ENCODE measurements around the gene GPR42.
"Not testable (repeated sequence)": the region's sequence is repeated elsewhere in the genome, so short reads cannot be mapped to it uniquely, and the experiment has no call there.

The GPR42 gene

DNA sequence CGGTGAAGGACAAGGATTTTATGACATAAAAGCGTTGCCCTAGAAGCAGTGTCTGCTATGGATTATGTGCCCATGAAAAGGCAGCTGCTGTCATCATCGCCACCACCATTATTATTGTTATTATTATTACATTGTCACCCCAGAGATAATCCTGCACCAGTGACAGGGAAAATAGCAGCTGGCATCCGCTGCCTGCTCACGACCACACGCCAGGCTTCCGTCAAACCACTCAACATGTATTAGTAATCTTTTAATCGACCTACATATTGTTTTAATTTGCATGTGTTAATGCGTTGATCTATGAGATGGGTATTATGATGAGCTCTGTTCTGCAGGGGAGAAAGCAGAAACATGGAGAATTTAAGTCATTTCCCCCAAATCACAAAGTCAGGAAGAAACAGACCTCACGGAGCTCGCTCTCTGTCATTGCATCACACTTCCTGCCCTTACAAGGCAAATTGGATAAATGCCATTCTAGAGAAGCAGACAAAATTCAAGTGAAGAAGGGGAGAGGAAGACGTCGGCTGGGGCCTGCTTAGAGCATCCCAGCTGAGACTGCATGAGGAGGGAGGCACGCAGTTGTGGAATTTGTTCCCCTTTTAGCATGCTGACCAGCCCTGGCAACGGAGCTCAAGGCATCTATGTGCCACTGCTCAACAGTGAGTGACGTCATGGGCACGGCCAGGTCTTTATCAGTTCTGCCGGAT, 12.8 kb upstream of the GPR42 start, which contains the start of gene FFAR3:
TSS of gene FFAR3 (plus strand) at position 594 of the 707 bp plus-strand sequence. CDS start 431 bp downstream, outside the sequence.
- Histone ChIP-seq H3K27me3 (ENCODE audit: low read depth, low read length) (no peaks in the 10 kb centered on the region), H3K36me3 (ENCODE audit: control insufficient read depth in 1 of 2, insufficient read depth in 2 of 2, low read length in 2 of 2) (no peaks in the 10 kb centered on the region), H3K27ac (ENCODE audit: low read length) (no peak within 1 kb of the TSS), H3K4me3 (ENCODE audit: low read depth in 1 of 2, low read length in 2 of 2) (no peak within 1 kb of the TSS), H3K4me1 (ENCODE audit: control insufficient read depth in 1 of 2, insufficient read depth in 2 of 2, low read length in 2 of 2) (no peaks in the 10 kb centered on the region), H3K9me3 (ENCODE audit: control insufficient read depth in 1 of 2, low read length in 2 of 2) (no peaks in the 10 kb centered on the region)

DNA sequence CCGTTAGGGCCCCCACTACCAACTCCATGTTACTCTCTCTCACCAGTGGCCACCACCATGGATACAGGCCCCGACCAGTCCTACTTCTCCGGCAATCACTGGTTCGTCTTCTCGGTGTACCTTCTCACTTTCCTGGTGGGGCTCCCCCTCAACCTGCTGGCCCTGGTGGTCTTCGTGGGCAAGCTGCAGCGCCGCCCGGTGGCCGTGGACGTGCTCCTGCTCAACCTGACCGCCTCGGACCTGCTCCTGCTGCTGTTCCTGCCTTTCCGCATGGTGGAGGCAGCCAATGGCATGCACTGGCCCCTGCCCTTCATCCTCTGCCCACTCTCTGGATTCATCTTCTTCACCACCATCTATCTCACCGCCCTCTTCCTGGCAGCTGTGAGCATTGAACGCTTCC, 12.0 kb upstream of the GPR42 start:
- not testable (repeated sequence) for H3K27me3 ChIP-seq (ENCODE audit: low read depth, low read length); H3K9me3 ChIP-seq (ENCODE audit: control insufficient read depth in 1 of 2, low read length in 2 of 2); H3K4me3 ChIP-seq (ENCODE audit: low read depth in 1 of 2, low read length in 2 of 2); H3K27ac ChIP-seq (ENCODE audit: low read length); H3K4me1 ChIP-seq (ENCODE audit: control insufficient read depth in 1 of 2, insufficient read depth in 2 of 2, low read length in 2 of 2); H3K36me3 ChIP-seq (ENCODE audit: control insufficient read depth in 1 of 2, insufficient read depth in 2 of 2, low read length in 2 of 2)

DNA sequence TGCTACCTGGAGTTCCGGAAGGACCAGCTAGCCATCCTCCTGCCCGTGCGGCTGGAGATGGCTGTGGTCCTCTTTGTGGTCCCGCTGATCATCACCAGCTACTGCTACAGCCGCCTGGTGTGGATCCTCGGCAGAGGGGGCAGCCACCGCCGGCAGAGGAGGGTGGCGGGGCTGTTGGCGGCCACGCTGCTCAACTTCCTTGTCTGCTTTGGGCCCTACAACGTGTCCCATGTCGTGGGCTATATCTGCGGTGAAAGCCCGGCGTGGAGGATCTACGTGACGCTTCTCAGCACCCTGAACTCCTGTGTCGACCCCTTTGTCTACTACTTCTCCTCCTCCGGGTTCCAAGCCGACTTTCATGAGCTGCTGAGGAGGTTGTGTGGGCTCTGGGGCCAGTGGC, 11.5 kb upstream of the GPR42 start:
- not testable (repeated sequence) for H3K27ac ChIP-seq (ENCODE audit: low read length); H3K27me3 ChIP-seq (ENCODE audit: low read depth, low read length); H3K9me3 ChIP-seq (ENCODE audit: control insufficient read depth in 1 of 2, low read length in 2 of 2); H3K4me3 ChIP-seq (ENCODE audit: low read depth in 1 of 2, low read length in 2 of 2); H3K36me3 ChIP-seq (ENCODE audit: control insufficient read depth in 1 of 2, insufficient read depth in 2 of 2, low read length in 2 of 2); H3K4me1 ChIP-seq (ENCODE audit: control insufficient read depth in 1 of 2, insufficient read depth in 2 of 2, low read length in 2 of 2)

DNA sequence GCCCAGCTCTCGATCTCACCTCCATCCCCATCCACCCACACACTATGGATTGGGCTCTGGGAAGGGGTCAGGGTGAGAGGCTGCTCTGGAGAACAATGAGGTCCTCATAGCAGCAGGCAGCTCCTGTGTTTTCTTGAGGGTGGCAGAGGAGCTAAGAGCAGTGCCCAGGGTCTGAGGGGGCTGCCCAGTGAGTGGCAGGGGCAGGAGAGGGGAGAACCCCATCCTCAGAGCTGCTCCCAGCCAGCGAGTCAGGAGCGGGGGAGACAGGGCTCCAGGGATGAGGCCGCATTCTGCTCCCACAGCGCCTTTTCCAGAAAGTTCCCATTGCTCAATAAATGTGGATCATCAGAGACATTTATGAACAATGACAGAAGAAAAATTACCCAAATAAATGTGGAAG, 10.8 kb upstream of the GPR42 start:
- not testable (repeated sequence) for H3K27me3 ChIP-seq (ENCODE audit: low read depth, low read length)

DNA sequence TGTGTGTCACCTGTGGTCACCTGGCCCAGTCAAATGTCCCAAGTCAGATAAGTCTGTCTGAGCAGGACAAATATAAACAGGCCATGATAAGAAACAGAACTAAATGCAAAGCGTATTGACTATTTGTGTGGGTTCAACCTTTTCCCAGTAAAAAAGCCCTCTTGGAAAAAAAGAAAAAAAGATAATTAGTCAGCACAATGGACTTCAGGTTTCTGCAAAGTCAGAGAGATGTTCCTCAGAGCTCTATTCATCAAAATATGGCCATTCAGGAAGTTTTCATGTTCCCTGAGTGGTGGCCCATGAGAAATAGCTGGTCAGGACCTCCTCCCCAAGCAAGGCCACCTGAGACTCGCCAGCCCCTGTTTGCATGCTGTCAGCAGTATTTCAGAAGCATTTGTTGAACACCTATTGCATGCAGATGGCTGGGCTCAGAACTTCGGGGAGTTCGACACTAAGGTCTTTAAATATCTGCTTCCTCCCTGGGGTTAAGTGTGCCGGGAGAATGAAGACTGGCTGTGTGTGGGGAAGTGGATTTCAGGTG, 9.9 kb upstream of the GPR42 start:
- Histone ChIP-seq H3K4me1 (ENCODE audit: control insufficient read depth in 1 of 2, insufficient read depth in 2 of 2, low read length in 2 of 2) (no peaks in the 10 kb centered on the region), H3K27ac (ENCODE audit: low read length) (no peak overlapping the region), H3K36me3 (ENCODE audit: control insufficient read depth in 1 of 2, insufficient read depth in 2 of 2, low read length in 2 of 2) (no peaks in the 10 kb centered on the region), H3K9me3 (ENCODE audit: control insufficient read depth in 1 of 2, low read length in 2 of 2) (no peaks in the 10 kb centered on the region), H3K27me3 (ENCODE audit: low read depth, low read length) (no peaks in the 10 kb centered on the region), H3K4me3 (ENCODE audit: low read depth in 1 of 2, low read length in 2 of 2) (no peak overlapping the region)

More for the DNA sequence above, 10.8 kb upstream of the GPR42 start:
- H3K4me1 ChIP-seq (ENCODE audit: control insufficient read depth in 1 of 2, insufficient read depth in 2 of 2, low read length in 2 of 2); H3K27ac ChIP-seq (ENCODE audit: low read length); H3K9me3 ChIP-seq (ENCODE audit: control insufficient read depth in 1 of 2, low read length in 2 of 2); H3K36me3 ChIP-seq (ENCODE audit: control insufficient read depth in 1 of 2, insufficient read depth in 2 of 2, low read length in 2 of 2); H3K4me3 ChIP-seq (ENCODE audit: low read depth in 1 of 2, low read length in 2 of 2): not testable (repeated sequence)

DNA sequence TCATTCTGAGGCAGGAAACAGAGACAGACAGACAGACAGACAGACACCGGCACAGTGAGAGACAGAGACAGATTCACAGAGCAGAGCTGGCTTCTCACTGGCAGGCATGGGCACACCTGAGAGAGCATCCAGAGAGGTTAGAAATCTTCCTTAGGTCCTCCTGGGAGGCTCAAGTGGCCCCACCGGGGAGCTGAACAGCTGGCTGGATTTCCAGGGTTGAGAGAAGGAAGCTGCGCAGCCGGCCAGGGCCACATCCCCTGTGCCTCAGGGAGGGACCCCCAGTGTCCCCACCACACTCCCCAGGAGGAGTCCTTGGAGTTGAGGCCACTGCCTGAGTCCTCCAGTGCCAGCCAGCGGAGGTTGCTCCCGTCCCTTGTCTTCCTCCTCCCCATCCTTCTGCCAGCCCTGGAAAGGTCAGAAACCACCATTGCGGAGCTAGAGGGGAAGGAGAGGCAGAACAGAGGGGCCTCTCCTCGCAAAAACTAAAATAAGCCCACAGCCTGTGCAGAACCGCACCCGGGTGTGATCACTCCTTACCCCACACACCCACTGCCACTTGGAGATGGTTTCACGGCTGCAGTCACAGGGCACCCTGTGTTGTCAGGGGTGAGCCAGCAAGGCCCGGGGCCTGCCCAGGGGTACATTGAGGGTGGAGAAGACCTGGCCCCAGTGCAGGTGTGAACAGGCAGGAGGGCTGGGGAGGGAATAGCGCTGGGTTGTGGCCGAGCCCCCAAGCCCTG, 8.4 kb upstream of the GPR42 start:
- H3K36me3 ChIP-seq (ENCODE audit: control insufficient read depth in 1 of 2, insufficient read depth in 2 of 2, low read length in 2 of 2), result no peaks in the 10 kb centered on the region
- no peaks in the 10 kb centered on the region for H3K9me3 ChIP-seq (ENCODE audit: control insufficient read depth in 1 of 2, low read length in 2 of 2)
- no peak overlapping the region for H3K27ac ChIP-seq (ENCODE audit: low read length)
- no peak overlapping the region for H3K4me3 ChIP-seq (ENCODE audit: low read depth in 1 of 2, low read length in 2 of 2)
- no peaks in the 10 kb centered on the region for H3K4me1 ChIP-seq (ENCODE audit: control insufficient read depth in 1 of 2, insufficient read depth in 2 of 2, low read length in 2 of 2)
- no peaks in the 10 kb centered on the region for H3K27me3 ChIP-seq (ENCODE audit: low read depth, low read length)

DNA sequence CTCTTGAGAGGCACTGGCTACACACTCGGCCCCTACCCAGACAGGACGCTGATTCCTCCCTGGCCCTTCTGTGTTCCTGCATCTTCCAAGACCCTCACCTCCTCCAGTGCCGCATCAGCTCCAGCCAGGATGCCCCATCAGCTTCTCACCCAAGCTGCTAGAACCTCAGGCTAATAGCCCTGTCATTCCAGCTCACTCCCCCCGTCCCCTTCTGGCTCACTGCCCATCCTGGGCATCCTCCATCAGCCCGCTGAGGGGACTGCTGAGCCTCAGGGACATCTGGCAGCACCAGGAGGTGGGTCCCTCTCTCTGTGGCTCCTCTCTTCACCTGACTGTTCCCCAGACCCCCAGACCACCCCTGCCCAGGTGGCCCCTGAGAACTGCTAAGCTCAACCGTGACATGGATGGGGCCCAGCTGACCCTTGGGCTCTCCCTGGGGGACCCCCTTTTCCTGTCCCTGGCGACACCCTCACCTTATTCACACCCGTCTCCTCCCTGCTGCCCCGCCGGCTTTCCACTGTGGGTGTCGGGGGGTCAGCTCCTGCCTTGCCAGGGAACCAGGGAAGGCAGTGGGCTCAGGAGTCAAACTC, 7.8 kb upstream of the GPR42 start:
- H3K4me3 ChIP-seq (ENCODE audit: low read depth in 1 of 2, low read length in 2 of 2), result no peak overlapping the region
- no peaks in the 10 kb centered on the region for H3K27me3 ChIP-seq (ENCODE audit: low read depth, low read length)
- no peaks in the 10 kb centered on the region for H3K9me3 ChIP-seq (ENCODE audit: control insufficient read depth in 1 of 2, low read length in 2 of 2)
- no peak overlapping the region for H3K27ac ChIP-seq (ENCODE audit: low read length)
- no peaks in the 10 kb centered on the region for H3K36me3 ChIP-seq (ENCODE audit: control insufficient read depth in 1 of 2, insufficient read depth in 2 of 2, low read length in 2 of 2)
- no peaks in the 10 kb centered on the region for H3K4me1 ChIP-seq (ENCODE audit: control insufficient read depth in 1 of 2, insufficient read depth in 2 of 2, low read length in 2 of 2)

DNA sequence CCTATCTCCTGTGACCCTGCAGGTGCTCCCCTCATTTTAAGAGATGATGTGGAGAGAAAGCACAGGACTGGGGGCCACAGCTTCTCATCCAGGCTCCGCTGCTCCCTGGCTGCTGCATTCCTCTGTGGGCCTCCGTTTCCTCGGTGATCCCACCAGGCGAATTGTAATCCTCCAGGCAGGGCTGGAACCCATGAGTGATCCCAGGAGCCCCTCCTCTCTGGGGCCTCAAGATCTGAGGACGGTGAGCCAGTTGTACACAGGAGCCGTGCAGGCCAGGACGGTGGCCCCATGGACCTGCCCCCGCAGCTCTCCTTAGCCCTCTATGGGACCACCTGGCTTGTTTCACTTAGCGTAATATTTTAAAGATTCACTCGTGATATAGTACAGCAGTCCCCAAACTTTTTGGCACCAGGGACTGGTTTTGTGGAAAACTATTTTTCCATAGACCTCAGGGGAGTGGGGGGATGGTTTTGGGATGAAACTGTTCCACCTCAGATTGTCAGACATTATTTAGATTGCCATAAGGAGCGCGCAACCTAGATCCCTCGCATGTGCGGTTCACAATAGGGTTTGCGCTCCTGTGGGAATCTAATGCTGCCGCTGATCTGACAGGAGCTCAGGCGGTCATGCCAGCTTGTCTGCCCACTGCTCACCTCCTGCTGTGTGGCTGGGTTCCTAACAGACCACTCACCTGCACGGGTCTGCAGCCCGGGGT, 7.0 kb upstream of the GPR42 start:
- Histone ChIP-seq H3K4me1 (ENCODE audit: control insufficient read depth in 1 of 2, insufficient read depth in 2 of 2, low read length in 2 of 2) (no peaks in the 10 kb centered on the region), H3K9me3 (ENCODE audit: control insufficient read depth in 1 of 2, low read length in 2 of 2) (no peaks in the 10 kb centered on the region), H3K27ac (ENCODE audit: low read length) (no peak overlapping the region), H3K4me3 (ENCODE audit: low read depth in 1 of 2, low read length in 2 of 2) (no peak overlapping the region), H3K27me3 (ENCODE audit: low read depth, low read length) (no peaks in the 10 kb centered on the region), H3K36me3 (ENCODE audit: control insufficient read depth in 1 of 2, insufficient read depth in 2 of 2, low read length in 2 of 2) (no peaks in the 10 kb centered on the region)

DNA sequence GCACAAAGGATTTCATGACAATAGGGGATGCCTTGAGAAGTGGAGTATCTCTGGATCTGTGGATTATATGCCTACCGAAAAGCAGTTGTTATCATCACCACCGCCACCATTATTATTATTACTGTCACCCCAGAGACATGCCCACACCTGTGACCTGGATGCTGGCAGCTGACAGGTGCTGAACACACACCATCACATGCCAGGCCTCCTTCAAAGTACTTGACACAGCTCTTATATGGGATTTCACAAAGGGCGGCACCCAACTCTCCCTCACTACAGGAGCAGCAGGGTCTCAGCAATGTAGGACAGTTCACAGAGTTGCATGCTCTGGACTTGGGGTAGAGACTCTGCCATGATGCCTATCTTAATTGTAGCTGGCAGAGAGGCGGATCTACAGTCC, 5.6 kb upstream of the GPR42 start:
- Histone ChIP-seq H3K27me3 (ENCODE audit: low read depth, low read length) (no peaks in the 10 kb centered on the region), H3K27ac (ENCODE audit: low read length) (no peak overlapping the region)

DNA sequence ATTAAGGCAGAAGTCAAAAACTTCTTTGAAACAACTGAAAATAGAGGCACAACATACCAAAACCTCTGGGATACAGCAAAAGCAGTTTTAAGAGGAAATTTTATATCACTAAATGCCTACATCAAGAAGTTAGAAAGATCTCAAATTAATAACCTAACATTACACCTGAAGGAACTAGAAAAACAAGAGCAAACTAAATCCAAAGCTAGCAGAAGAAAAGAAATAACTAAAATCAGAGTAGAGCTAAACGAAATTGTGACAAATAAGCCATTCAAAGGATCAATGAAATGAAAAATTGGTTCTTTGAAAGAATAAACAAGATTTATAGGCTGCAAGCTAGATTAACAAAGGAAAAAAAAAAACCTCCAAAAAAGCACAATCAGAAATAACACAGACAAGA, 2.5 kb upstream of the GPR42 start:
- H3K4me3 ChIP-seq (ENCODE audit: low read depth in 1 of 2, low read length in 2 of 2), result no peak overlapping the region
- no peaks in the 10 kb centered on the region for H3K4me1 ChIP-seq (ENCODE audit: control insufficient read depth in 1 of 2, insufficient read depth in 2 of 2, low read length in 2 of 2)

More for the DNA sequence above, 5.6 kb upstream of the GPR42 start:
- no peaks in the 10 kb centered on the region for H3K4me1 ChIP-seq (ENCODE audit: control insufficient read depth in 1 of 2, insufficient read depth in 2 of 2, low read length in 2 of 2)
- H3K9me3 ChIP-seq (ENCODE audit: control insufficient read depth in 1 of 2, low read length in 2 of 2), result no peaks in the 10 kb centered on the region
- H3K4me3 ChIP-seq (ENCODE audit: low read depth in 1 of 2, low read length in 2 of 2), result no peak overlapping the region
- H3K36me3 ChIP-seq (ENCODE audit: control insufficient read depth in 1 of 2, insufficient read depth in 2 of 2, low read length in 2 of 2), result no peaks in the 10 kb centered on the region

DNA sequence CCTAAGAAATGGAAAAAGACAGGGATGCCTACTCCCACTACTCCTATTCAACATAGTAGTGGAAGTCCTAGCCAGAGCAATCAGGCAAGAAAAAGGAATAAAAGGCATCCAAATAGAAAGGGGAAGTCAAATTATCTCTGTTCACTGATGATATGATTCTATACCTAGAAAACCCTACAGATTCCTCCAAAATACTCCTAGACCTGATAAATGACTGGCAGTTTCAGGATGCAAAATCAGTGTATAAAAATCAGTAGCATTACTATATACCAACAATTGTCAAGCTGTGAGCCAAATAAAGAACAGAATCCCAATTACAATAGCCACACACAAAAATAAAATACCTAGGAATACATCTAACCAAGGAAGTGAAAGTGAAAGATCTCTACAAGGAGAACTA, 1.3 kb upstream of the GPR42 start:
- Histone ChIP-seq H3K9me3 (ENCODE audit: control insufficient read depth in 1 of 2, low read length in 2 of 2) (no peaks in the 10 kb centered on the region), H3K36me3 (ENCODE audit: control insufficient read depth in 1 of 2, insufficient read depth in 2 of 2, low read length in 2 of 2) (no peaks in the 10 kb centered on the region), H3K27me3 (ENCODE audit: low read depth, low read length) (no peaks in the 10 kb centered on the region), H3K4me1 (ENCODE audit: control insufficient read depth in 1 of 2, insufficient read depth in 2 of 2, low read length in 2 of 2) (no peaks in the 10 kb centered on the region), H3K27ac (ENCODE audit: low read length) (no peak overlapping the region), H3K4me3 (ENCODE audit: low read depth in 1 of 2, low read length in 2 of 2) (no peak overlapping the region)

More for the DNA sequence above, 2.5 kb upstream of the GPR42 start:
- H3K27me3 ChIP-seq (ENCODE audit: low read depth, low read length), result no peaks in the 10 kb centered on the region
- H3K27ac ChIP-seq (ENCODE audit: low read length), result no peak overlapping the region
- no peaks in the 10 kb centered on the region for H3K9me3 ChIP-seq (ENCODE audit: control insufficient read depth in 1 of 2, low read length in 2 of 2)
- no peaks in the 10 kb centered on the region for H3K36me3 ChIP-seq (ENCODE audit: control insufficient read depth in 1 of 2, insufficient read depth in 2 of 2, low read length in 2 of 2)

Data from muscle layer of duodenum (tissue), 2 donors.